H9 (cell line): ENCODE data around the gene NCOA6. TPM values are rescaled to one million over a fixed set of nuclear protein-coding genes. Genes with fewer than 3 reads are reported as not detected.

Experiments used
- DNase-seq: peaks from one replicate; pipeline ENCODE4 v3.0.0-alpha.2; 2017
- H2AFZ ChIP-seq: one replicate; pipeline ENCODE4 v1.6.1; 2013; ENCODE audit warnings: mild to moderate bottlenecking, low read length, control low read depth, moderate library complexity
- H2AK5ac ChIP-seq: 2 replicates; pipeline ENCODE4 v1.6.1; 2013; ENCODE audit warnings: low read length, control low read depth, mixed read lengths; ENCODE audit not compliant: insufficient read length
- H2BK120ac ChIP-seq: one replicate; pipeline ENCODE4 v1.6.1; 2013; ENCODE audit warnings: low read depth, mild to moderate bottlenecking, low read length, control low read depth, inconsistent platforms; ENCODE audit not compliant: poor library complexity, severe bottlenecking
- H2BK12ac ChIP-seq: 2 replicates; pipeline ENCODE4 v1.6.1; 2013; ENCODE audit warnings: low read length, control low read depth, mixed read lengths, low read depth; ENCODE audit not compliant: insufficient read length
- H2BK15ac ChIP-seq: 2 replicates; pipeline ENCODE4 v1.6.1; 2013; ENCODE audit warnings: low read depth, low read length, control low read depth
- H2BK20ac ChIP-seq: one replicate; pipeline ENCODE4 v1.6.1; 2013; ENCODE audit warnings: low read depth, mild to moderate bottlenecking, low read length, control low read depth, inconsistent platforms; ENCODE audit not compliant: poor library complexity, severe bottlenecking
- H2BK5ac ChIP-seq: 2 replicates; pipeline ENCODE4 v1.6.1; 2013; ENCODE audit warnings: low read length, control low read depth, mixed read lengths; ENCODE audit not compliant: insufficient read length
- H3K14ac ChIP-seq: 2 replicates; pipeline ENCODE4 v1.6.1; 2013; ENCODE audit warnings: low read length, control low read depth; ENCODE audit not compliant: insufficient read depth
- H3K18ac ChIP-seq: 2 replicates; pipeline ENCODE4 v1.6.1; 2013; ENCODE audit warnings: low read depth, mild to moderate bottlenecking, mixed read lengths, low read length, control low read depth; ENCODE audit not compliant: insufficient read length
- H3K23ac ChIP-seq: 2 replicates; pipeline ENCODE4 v1.6.1; 2013; ENCODE audit warnings: low read length, control low read depth, mixed read lengths, low read depth; ENCODE audit not compliant: insufficient read length
- H3K23me2 ChIP-seq: 2 replicates; pipeline ENCODE4 v1.6.1; 2013; ENCODE audit warnings: low read depth, mild to moderate bottlenecking, mixed read lengths, low read length, control low read depth; ENCODE audit not compliant: insufficient read length, poor library complexity, severe bottlenecking
- H3K27ac ChIP-seq: 2 replicates; pipeline ENCODE4 v1.5.1; 2013; ENCODE audit warnings: low read length, control low read depth, mixed read lengths, low read depth; ENCODE audit not compliant: insufficient read length
- H3K27me3 ChIP-seq: 2 replicates; pipeline ENCODE4 v1.6.1; 2013; ENCODE audit warnings: low read length, control low read depth, inconsistent platforms; ENCODE audit not compliant: insufficient read depth
- H3K4ac ChIP-seq: 2 replicates; pipeline ENCODE4 v1.6.1; 2013; ENCODE audit warnings: low read depth, mild to moderate bottlenecking, control low read depth, inconsistent platforms, low read length, moderate library complexity
- H3K4me1 ChIP-seq: 2 replicates; pipeline ENCODE4 v1.6.1; 2013; ENCODE audit warnings: low read length, control low read depth, inconsistent platforms; ENCODE audit not compliant: insufficient read depth
- H3K4me2 ChIP-seq: 2 replicates; pipeline ENCODE4 v1.6.1; 2013; ENCODE audit warnings: low read length, control low read depth, mixed read lengths; ENCODE audit not compliant: insufficient read length, insufficient read depth
- H3K56ac ChIP-seq: 2 replicates; pipeline ENCODE4 v1.6.1; 2013; ENCODE audit warnings: low read depth, mild to moderate bottlenecking, mixed read lengths, low read length, control low read depth; ENCODE audit not compliant: insufficient read length
- H3K79me1 ChIP-seq: 2 replicates; pipeline ENCODE4 v1.6.1; 2013; ENCODE audit warnings: low read depth, mild to moderate bottlenecking, moderate library complexity, low read length, control low read depth, inconsistent platforms; ENCODE audit not compliant: insufficient read depth, poor library complexity, severe bottlenecking
- H3K79me2 ChIP-seq: 2 replicates; pipeline ENCODE4 v1.6.1; 2013; ENCODE audit warnings: low read length, control low read depth, inconsistent platforms; ENCODE audit not compliant: insufficient read depth
- H3K9ac ChIP-seq: 2 replicates; pipeline ENCODE4 v1.6.1; 2013; ENCODE audit warnings: low read length, control low read depth, mixed read lengths; ENCODE audit not compliant: insufficient read length; ENCODE audit errors: extremely low read depth
- H3K9me3 ChIP-seq: one replicate; pipeline ENCODE4 v1.6.1; 2013; ENCODE audit warnings: low read depth, low read length, inconsistent platforms; ENCODE audit not compliant: control insufficient read depth
- H3T11ph ChIP-seq: one replicate; pipeline ENCODE4 v1.6.1; 2013; ENCODE audit warnings: mild to moderate bottlenecking, low read length, control low read depth, inconsistent platforms
- H4K20me1 ChIP-seq: one replicate; pipeline ENCODE4 v1.6.1; 2013; ENCODE audit not compliant: control insufficient read depth, insufficient read length, insufficient read depth
- H4K5ac ChIP-seq: 2 replicates; pipeline ENCODE4 v1.6.1; 2013; ENCODE audit warnings: low read depth, mild to moderate bottlenecking, mixed read lengths, low read length, control low read depth; ENCODE audit not compliant: insufficient read length
- H4K8ac ChIP-seq: replicated peaks from 2 replicates; pipeline ENCODE4 v1.6.1; 2013; ENCODE audit warnings: low read length, control low read depth, mixed read lengths, low read depth; ENCODE audit not compliant: insufficient read length
- H4K91ac ChIP-seq: 2 replicates; pipeline ENCODE4 v1.6.1; 2013; ENCODE audit warnings: low read depth, mild to moderate bottlenecking, moderate library complexity, mixed read lengths, low read length, control low read depth; ENCODE audit not compliant: insufficient read length
- H3K27ac Mint-ChIP-seq, 3 experiments: 2 replicates in 2 of 3; 3 replicates in 1 of 3; pipeline ENCODE4 v1.8.0; 2020 to 2021; ENCODE audit warnings: mixed read lengths in 3 of 3, mild to moderate bottlenecking in 1 of 3, moderate library complexity in 1 of 3
- H3K27me3 Mint-ChIP-seq: 2 replicates; pipeline ENCODE4 v1.8.0; 2021; ENCODE audit warnings: low read depth, mild to moderate bottlenecking, moderate library complexity, mixed read lengths
- H3K36me3 Mint-ChIP-seq, 3 experiments: 2 replicates in 2 of 3; 3 replicates in 1 of 3; pipeline ENCODE4 v1.8.0; 2020 to 2021; ENCODE audit warnings: low read depth in 3 of 3, mixed read lengths in 3 of 3; ENCODE audit not compliant: insufficient read depth in 1 of 3
- H3K4me1 Mint-ChIP-seq, 2 experiments: 2 replicates each; pipeline ENCODE4 v1.8.0; 2020; ENCODE audit warnings: mixed read lengths in 2 of 2
- H3K4me3 Mint-ChIP-seq, 2 experiments: 2 replicates in 1 of 2; 3 replicates in 1 of 2; pipeline ENCODE4 v1.8.0; 2020 to 2021; ENCODE audit warnings: mild to moderate bottlenecking in 2 of 2, mixed read lengths in 2 of 2, moderate library complexity in 1 of 2
- H3K9me3 Mint-ChIP-seq, 2 experiments: 2 replicates in 1 of 2; 3 replicates in 1 of 2; pipeline ENCODE4 v1.8.0; 2020; ENCODE audit warnings: mild to moderate bottlenecking in 2 of 2, mixed read lengths in 2 of 2, moderate library complexity in 1 of 2
- CTCF ChIP-seq: fragments of 200-600 bp; sonication (generic); conservative IDR thresholded peaks from 3 replicates; pipeline ENCODE4 v1.8.0; 2021; ENCODE audit warnings: antibody characterized with exemption, mild to moderate bottlenecking
- WGBS: extraction: QIAGEN DNeasy Blood & Tissue Kit; methylation state at CpG from one replicate; pipeline ENCODE4 v1.1.7; 2013; ENCODE audit warnings: missing lambda C conversion rate, low lambda C conversion rate, mixed read lengths; ENCODE audit not compliant: insufficient read length; ENCODE audit errors: extremely low coverage; 5-methylcytosine and 5-hydroxymethylcytosine counted together
- total RNA-seq: library from RNA; stranded (reverse); gene quantifications from 2 replicates; pipeline ENCODE4 v1.2.1, GENCODE V29; 2021

Gene NCOA6
- total RNA-seq, 1 experiment from 2014 or later: 23.9 TPM

GRCh38 chr20:34750484-34750883, 75.0 kb downstream of the NCOA6 start:
- no peaks in the 10 kb centered on the region for H4K20me1 ChIP-seq
- Mint-ChIP-seq H3K36me3 (peaks cover 0 to 46% (median 19%) of the 10 kb centered on the region in 3 experiments; a peak in 4 of 7 replicates), H3K4me3 (no peak overlapping the region), H3K27ac (no peak overlapping the region), H3K27me3 (no peaks in the 10 kb centered on the region), H3K9me3 (no peaks in the 10 kb centered on the region), H3K4me1 (peaks cover 0 to 15% of the 10 kb centered on the region in 2 experiments; a peak in 3 of 4 replicates)
- H2BK12ac ChIP-seq: no peak overlapping the region
- H3K9ac ChIP-seq: no peak overlapping the region
- H3K23ac ChIP-seq: no peak overlapping the region
- H3K14ac ChIP-seq: no peak overlapping the region
- no peak for DNase-seq
- H4K5ac ChIP-seq: no peak overlapping the region
- WGBS: no CpG with 5 or more reads among the region's 2 CpGs
- no peaks in the 10 kb centered on the region for H3K79me1 ChIP-seq
- no peak overlapping the region for H4K91ac ChIP-seq
- no peaks in the 10 kb centered on the region for H3K79me2 ChIP-seq
- no peak overlapping the region for H2BK20ac ChIP-seq
- H3T11ph ChIP-seq: no peak overlapping the region
- no peak overlapping the region for H3K18ac ChIP-seq
- H3K9me3 ChIP-seq: no peaks in the 10 kb centered on the region
- H3K4me2 ChIP-seq: no peak overlapping the region
- H2BK15ac ChIP-seq: no peak overlapping the region
- H3K4me1 ChIP-seq: no peaks in the 10 kb centered on the region
- H3K56ac ChIP-seq: no peak overlapping the region
- no peak overlapping the region for H2BK5ac ChIP-seq
- no peak overlapping the region for H3K4ac ChIP-seq
- H3K27me3 ChIP-seq: no peaks in the 10 kb centered on the region
- no peak overlapping the region for H3K27ac ChIP-seq
- no peaks in the 10 kb centered on the region for H3K23me2 ChIP-seq
- no peak overlapping the region for H2BK120ac ChIP-seq
- TF ChIP-seq CTCF: no peak
- no peak overlapping the region for H4K8ac ChIP-seq
- H2AFZ ChIP-seq: no peak overlapping the region
- H2AK5ac ChIP-seq: no peak overlapping the region
